ENCODE results near the gene MTO1. TPM values are rescaled to one million over a fixed set of nuclear protein-coding genes. Genes with fewer than 3 reads are reported as not detected.
A peak's percentile ranks its signal among the peaks of the same experiment; 100 is the strongest.
"Not testable (repeated sequence)": the region's sequence is repeated elsewhere in the genome, so short reads cannot be mapped to it uniquely, and the experiment has no call there.

Gene MTO1
- total RNA-seq, 1 donor from 2014 or later = 20.5 TPM

- no peak for DNase-seq
These were observed 41.7 kb downstream of the MTO1 start for GRCh38 chr6:73503027-73503772.

GRCh38 chr6:73504160-73504559, 42.6 kb downstream of the MTO1 start:
- DNase-seq = no peak

GRCh38 chr6:73505142-73505541, 43.6 kb downstream of the MTO1 start:
- no peak for DNase-seq

GRCh38 chr6:73505705-73506104, 44.2 kb downstream of the MTO1 start:
- not testable (repeated sequence) for DNase-seq

GRCh38 chr6:73506246-73506645, 44.7 kb downstream of the MTO1 start:
- DNase-seq = no peak

GRCh38 chr6:73508776-73509175, 47.2 kb downstream of the MTO1 start:
- DNase-seq = no peak

- DNase-seq = no peak
These were observed 48.3 kb downstream of the MTO1 start for GRCh38 chr6:73509851-73510250.

- DNase-seq = no peak
These were observed 50.3 kb downstream of the MTO1 start for GRCh38 chr6:73511796-73512195.

GRCh38 chr6:73513496-73513854, 51.9 kb downstream of the MTO1 start:
- no peak for DNase-seq

GRCh38 chr6:73514746-73515110, 53.2 kb downstream of the MTO1 start:
- DNase-seq = no peak

GRCh38 chr6:73515204-73515655, 53.7 kb downstream of the MTO1 start:
- DNase-seq = no peak

- no peak for DNase-seq
These were observed 55.3 kb downstream of the MTO1 start for GRCh38 chr6:73516514-73517489.

GRCh38 chr6:73518100-73518981, 56.8 kb downstream of the MTO1 start:
- DNase-seq = peak; percentile 48

GRCh38 chr6:73518982-73519881, 57.7 kb downstream of the MTO1 start:
- DNase-seq = not testable (repeated sequence)

GRCh38 chr6:73519926-73520687, 58.6 kb downstream of the MTO1 start:
- peak; percentile 79 for DNase-seq

- DNase-seq = peak; percentile 100
These were observed 59.3 kb downstream of the MTO1 start, which contains the start of gene EEF1A1 for GRCh38 chr6:73520688-73521350. Gene EEF1A1 (minus strand): TSS chr6:73521032. CDS start chr6:73520026, 1,006 bp downstream.

GRCh38 chr6:73521351-73521985, 59.9 kb downstream of the MTO1 start:
- peak; percentile 94 for DNase-seq

GRCh38 chr6:73523434-73524123, 62.0 kb downstream of the MTO1 start:
- DNase-seq = peak; percentile 73

All from tongue (tissue), 2 donors.